GM18511 (cell line): ENCODE results near the gene RTEL1.
A peak's percentile ranks its signal among the peaks of the same experiment; 100 is the strongest.

Experiments used
- ATAC-seq: cut with Tn5 transposase; IDR thresholded peaks from one replicate; pipeline ENCODE4 v1.9.1; 2021; ENCODE audit warnings: mild to moderate bottlenecking, moderate library complexity; ENCODE audit not compliant: unreplicated experiment

RTEL1 gene

GRCh38 chr20:63737945-63738686, 80.0 kb downstream of the RTEL1 start:
- no peak for ATAC-seq

- no peak for ATAC-seq
These were observed 80.6 kb downstream of the RTEL1 start for GRCh38 chr20:63738687-63739129.

- peak; percentile 40 for ATAC-seq
These were observed 81.3 kb downstream of the RTEL1 start, which contains the start of gene SLC2A4RG for GRCh38 chr20:63739130-63740069. Gene SLC2A4RG, plus strand, starts transcription at chr20:63739776. Its CDS starts 137 bp downstream, at chr20:63739913.

- ATAC-seq, result peak; percentile 9
These were observed 82.0 kb downstream of the RTEL1 start for GRCh38 chr20:63740070-63740626.

- ATAC-seq, result no peak
These were observed 82.7 kb downstream of the RTEL1 start for GRCh38 chr20:63740627-63741353.

GRCh38 chr20:63741354-63741675, 83.2 kb downstream of the RTEL1 start:
- no peak for ATAC-seq

- ATAC-seq, result no peak
These were observed 83.7 kb downstream of the RTEL1 start for GRCh38 chr20:63741676-63742380.

GRCh38 chr20:63742381-63743024, 84.4 kb downstream of the RTEL1 start:
- ATAC-seq, result no peak

- no peak for ATAC-seq
These were observed 85.3 kb downstream of the RTEL1 start for GRCh38 chr20:63743210-63743970.

GRCh38 chr20:63744158-63744557, 86.0 kb downstream of the RTEL1 start:
- no peak for ATAC-seq

- ATAC-seq, result no peak
These were observed 86.7 kb downstream of the RTEL1 start for GRCh38 chr20:63744574-63745423.

- ATAC-seq, result no peak
These were observed 87.3 kb downstream of the RTEL1 start for GRCh38 chr20:63745424-63745805.
